ENCODE data around the gene ZFP36L1. TPM values are rescaled to one million over a fixed set of nuclear protein-coding genes. Genes with fewer than 3 reads are reported as not detected.

The ZFP36L1 gene
- total and polyA plus RNA-seq, 9 of the 15 experiments (the other 6 are each of a cell fraction or from before 2014, with no cell fraction given), result 1.3 to 26.6 (median 3.7) TPM

DNA sequence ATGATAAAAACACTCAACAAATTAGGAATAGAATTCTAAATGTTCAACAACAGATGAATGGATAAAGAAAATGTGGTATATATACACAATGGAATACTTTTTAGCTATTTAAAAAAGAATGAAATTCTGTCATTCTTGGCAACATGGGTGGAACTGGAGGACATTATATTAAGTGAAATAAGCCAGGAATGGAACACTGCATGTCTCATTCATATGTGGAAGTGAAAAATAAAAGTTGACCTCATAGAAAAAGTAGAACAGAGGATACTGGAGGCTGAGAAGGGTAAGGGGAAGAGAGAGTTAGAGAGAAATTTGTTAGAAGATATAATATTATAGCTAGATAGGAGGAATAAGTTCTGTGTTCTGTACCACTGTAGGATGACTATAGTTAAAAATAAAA is 35.8 kb upstream of the ZFP36L1 start:
- FAIRE-seq, result no peak
- H3K4me2 ChIP-seq (ENCODE audit: insufficient read depth, low read length), result no peak overlapping the region
- in situ Hi-C loops (cut with MboI), result loop anchor here (10.0 kb wide), 2 partner anchors 584 to 894 kb away; no protein-coding TSS in a partner anchor
- ChIA-PET CTCF (ENCODE audit: low intra/inter-chr PET ratio) (no interaction called here), POLR2A (interaction anchor here (1.2 kb wide), 1 partner anchor 9 kb away, joined by 3 read pairs; no protein-coding TSS in a partner anchor)
- no peaks in the 10 kb centered on the region for H3K79me2 ChIP-seq (ENCODE audit: control insufficient read depth, insufficient read depth, low read length)
- H3K4me1 ChIP-seq (replicated peaks in 1 of 2; ENCODE audit: control insufficient read depth in 2 of 2, insufficient read depth in 2 of 2, low read length in 2 of 2), result peaks cover 0 to 4% of the 10 kb centered on the region in 2 experiments; a peak in 3 of 5 replicates
- no peak for ATAC-seq
- no peaks in the 10 kb centered on the region for H3K9me1 ChIP-seq (ENCODE audit: control insufficient read depth, insufficient read depth, low read length)
- H3K4me3 ChIP-seq, result no peak overlapping the region
- H3K9ac ChIP-seq (ENCODE audit: insufficient read depth in 1 of 2, low read depth in 2 of 2, low read length in 2 of 2), result no peak overlapping the region
- intact Hi-C loops (cut with micrococcal nuclease), result no loop called here
- H2AFZ ChIP-seq (ENCODE audit: low read depth, low read length), result no peak overlapping the region
- H3K36me3 ChIP-seq (ENCODE audit: control insufficient read depth, insufficient read depth, low read length), result no peaks in the 10 kb centered on the region
- no TSS peak for BruUV-seq (replicated peaks)
- H4K20me1 ChIP-seq (replicated peaks; ENCODE audit: control insufficient read depth, insufficient read depth, low read length), result no peaks in the 10 kb centered on the region
- no peaks in the 10 kb centered on the region for H3K27me3 ChIP-seq (ENCODE audit: control insufficient read depth in 2 of 2, insufficient read depth in 2 of 2, low read length in 2 of 2)
- H3K9me3 ChIP-seq (replicated peaks; ENCODE audit: control insufficient read depth, insufficient read depth, low read depth, low read length), result no peaks in the 10 kb centered on the region
- no peak for DNase-seq (ENCODE audit: extremely low read depth in 1 of 4, low spot score in 3 of 4)
- H3K27ac ChIP-seq (ENCODE audit: extremely low read depth, low read depth, low read length), result no peak overlapping the region
- TF ChIP-seq ZNF76 (CRISPR knock-in tag; IDR thresholded peaks at IDR 0.05; ENCODE audit: borderline replicate concordance), result no peak
- TF ChIP-seq NEUROD1 (IDR thresholded peaks at IDR 0.05; ENCODE audit: borderline replicate concordance, low read depth, low read length, partially characterized antibody), result no peak
- TF ChIP-seq, protein P1, sequence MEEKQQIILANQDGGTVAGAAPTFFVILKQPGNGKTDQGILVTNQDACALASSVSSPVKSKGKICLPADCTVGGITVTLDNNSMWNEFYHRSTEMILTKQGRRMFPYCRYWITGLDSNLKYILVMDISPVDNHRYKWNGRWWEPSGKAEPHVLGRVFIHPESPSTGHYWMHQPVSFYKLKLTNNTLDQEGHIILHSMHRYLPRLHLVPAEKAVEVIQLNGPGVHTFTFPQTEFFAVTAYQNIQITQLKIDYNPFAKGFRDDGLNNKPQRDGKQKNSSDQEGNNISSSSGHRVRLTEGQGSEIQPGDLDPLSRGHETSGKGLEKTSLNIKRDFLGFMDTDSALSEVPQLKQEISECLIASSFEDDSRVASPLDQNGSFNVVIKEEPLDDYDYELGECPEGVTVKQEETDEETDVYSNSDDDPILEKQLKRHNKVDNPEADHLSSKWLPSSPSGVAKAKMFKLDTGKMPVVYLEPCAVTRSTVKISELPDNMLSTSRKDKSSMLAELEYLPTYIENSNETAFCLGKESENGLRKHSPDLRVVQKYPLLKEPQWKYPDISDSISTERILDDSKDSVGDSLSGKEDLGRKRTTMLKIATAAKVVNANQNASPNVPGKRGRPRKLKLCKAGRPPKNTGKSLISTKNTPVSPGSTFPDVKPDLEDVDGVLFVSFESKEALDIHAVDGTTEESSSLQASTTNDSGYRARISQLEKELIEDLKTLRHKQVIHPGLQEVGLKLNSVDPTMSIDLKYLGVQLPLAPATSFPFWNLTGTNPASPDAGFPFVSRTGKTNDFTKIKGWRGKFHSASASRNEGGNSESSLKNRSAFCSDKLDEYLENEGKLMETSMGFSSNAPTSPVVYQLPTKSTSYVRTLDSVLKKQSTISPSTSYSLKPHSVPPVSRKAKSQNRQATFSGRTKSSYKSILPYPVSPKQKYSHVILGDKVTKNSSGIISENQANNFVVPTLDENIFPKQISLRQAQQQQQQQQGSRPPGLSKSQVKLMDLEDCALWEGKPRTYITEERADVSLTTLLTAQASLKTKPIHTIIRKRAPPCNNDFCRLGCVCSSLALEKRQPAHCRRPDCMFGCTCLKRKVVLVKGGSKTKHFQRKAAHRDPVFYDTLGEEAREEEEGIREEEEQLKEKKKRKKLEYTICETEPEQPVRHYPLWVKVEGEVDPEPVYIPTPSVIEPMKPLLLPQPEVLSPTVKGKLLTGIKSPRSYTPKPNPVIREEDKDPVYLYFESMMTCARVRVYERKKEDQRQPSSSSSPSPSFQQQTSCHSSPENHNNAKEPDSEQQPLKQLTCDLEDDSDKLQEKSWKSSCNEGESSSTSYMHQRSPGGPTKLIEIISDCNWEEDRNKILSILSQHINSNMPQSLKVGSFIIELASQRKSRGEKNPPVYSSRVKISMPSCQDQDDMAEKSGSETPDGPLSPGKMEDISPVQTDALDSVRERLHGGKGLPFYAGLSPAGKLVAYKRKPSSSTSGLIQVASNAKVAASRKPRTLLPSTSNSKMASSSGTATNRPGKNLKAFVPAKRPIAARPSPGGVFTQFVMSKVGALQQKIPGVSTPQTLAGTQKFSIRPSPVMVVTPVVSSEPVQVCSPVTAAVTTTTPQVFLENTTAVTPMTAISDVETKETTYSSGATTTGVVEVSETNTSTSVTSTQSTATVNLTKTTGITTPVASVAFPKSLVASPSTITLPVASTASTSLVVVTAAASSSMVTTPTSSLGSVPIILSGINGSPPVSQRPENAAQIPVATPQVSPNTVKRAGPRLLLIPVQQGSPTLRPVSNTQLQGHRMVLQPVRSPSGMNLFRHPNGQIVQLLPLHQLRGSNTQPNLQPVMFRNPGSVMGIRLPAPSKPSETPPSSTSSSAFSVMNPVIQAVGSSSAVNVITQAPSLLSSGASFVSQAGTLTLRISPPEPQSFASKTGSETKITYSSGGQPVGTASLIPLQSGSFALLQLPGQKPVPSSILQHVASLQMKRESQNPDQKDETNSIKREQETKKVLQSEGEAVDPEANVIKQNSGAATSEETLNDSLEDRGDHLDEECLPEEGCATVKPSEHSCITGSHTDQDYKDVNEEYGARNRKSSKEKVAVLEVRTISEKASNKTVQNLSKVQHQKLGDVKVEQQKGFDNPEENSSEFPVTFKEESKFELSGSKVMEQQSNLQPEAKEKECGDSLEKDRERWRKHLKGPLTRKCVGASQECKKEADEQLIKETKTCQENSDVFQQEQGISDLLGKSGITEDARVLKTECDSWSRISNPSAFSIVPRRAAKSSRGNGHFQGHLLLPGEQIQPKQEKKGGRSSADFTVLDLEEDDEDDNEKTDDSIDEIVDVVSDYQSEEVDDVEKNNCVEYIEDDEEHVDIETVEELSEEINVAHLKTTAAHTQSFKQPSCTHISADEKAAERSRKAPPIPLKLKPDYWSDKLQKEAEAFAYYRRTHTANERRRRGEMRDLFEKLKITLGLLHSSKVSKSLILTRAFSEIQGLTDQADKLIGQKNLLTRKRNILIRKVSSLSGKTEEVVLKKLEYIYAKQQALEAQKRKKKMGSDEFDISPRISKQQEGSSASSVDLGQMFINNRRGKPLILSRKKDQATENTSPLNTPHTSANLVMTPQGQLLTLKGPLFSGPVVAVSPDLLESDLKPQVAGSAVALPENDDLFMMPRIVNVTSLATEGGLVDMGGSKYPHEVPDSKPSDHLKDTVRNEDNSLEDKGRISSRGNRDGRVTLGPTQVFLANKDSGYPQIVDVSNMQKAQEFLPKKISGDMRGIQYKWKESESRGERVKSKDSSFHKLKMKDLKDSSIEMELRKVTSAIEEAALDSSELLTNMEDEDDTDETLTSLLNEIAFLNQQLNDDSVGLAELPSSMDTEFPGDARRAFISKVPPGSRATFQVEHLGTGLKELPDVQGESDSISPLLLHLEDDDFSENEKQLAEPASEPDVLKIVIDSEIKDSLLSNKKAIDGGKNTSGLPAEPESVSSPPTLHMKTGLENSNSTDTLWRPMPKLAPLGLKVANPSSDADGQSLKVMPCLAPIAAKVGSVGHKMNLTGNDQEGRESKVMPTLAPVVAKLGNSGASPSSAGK (IDR thresholded peaks at IDR 0.05), result no peak
- TF ChIP-seq, protein P2, sequence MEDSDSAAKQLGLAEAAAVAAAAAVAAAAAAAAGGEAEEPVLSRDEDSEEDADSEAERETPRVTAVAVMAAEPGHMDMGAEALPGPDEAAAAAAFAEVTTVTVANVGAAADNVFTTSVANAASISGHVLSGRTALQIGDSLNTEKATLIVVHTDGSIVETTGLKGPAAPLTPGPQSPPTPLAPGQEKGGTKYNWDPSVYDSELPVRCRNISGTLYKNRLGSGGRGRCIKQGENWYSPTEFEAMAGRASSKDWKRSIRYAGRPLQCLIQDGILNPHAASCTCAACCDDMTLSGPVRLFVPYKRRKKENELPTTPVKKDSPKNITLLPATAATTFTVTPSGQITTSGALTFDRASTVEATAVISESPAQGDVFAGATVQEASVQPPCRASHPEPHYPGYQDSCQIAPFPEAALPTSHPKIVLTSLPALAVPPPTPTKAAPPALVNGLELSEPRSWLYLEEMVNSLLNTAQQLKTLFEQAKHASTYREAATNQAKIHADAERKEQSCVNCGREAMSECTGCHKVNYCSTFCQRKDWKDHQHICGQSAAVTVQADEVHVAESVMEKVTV (CRISPR knock-in tag; IDR thresholded peaks at IDR 0.05), result no peak
- TF ChIP-seq, protein P3, sequence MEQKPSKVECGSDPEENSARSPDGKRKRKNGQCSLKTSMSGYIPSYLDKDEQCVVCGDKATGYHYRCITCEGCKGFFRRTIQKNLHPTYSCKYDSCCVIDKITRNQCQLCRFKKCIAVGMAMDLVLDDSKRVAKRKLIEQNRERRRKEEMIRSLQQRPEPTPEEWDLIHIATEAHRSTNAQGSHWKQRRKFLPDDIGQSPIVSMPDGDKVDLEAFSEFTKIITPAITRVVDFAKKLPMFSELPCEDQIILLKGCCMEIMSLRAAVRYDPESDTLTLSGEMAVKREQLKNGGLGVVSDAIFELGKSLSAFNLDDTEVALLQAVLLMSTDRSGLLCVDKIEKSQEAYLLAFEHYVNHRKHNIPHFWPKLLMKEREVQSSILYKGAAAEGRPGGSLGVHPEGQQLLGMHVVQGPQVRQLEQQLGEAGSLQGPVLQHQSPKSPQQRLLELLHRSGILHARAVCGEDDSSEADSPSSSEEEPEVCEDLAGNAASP (IDR thresholded peaks at IDR 0.05), result no peak
- no peak for TF ChIP-seq RFX1 (IDR thresholded peaks at IDR 0.05)
- TF ChIP-seq MYBL2 (IDR thresholded peaks at IDR 0.05; ENCODE audit: low read depth), result no peak
- no peak for TF ChIP-seq MYBL2 (CRISPR knock-in tag; IDR thresholded peaks at IDR 0.05; ENCODE audit: borderline replicate concordance)
- TF ChIP-seq CREBBP (IDR thresholded peaks at IDR 0.05; ENCODE audit: low read depth, low read length), result no peak
